ENCODE results near the gene C1QC. TPM values are rescaled to one million over a fixed set of nuclear protein-coding genes. Genes with fewer than 3 reads are reported as not detected.

Gene C1QC
- total RNA-seq: 100 to 1,000 TPM; 124 to 414 TPM
- long read RNA-seq, donor 1, transcript C1QC-203 (3 exons, 1,163 nt): major isoform, 52 of 75 reads
- long read RNA-seq, donor 1, transcript C1QC-202 (3 exons, 1,183 nt): minor isoform, 7 of 75 reads
- long read RNA-seq, donor 1, partial matches to known transcripts: 13 of 75 reads
- long read RNA-seq, donor 1, other reads (novel, unspliced or antisense): 1 of 75 reads
- long read RNA-seq, donor 2, transcript C1QC-202 (3 exons, 1,183 nt): minor isoform, 15 of 121 reads
- long read RNA-seq, donor 2, transcript C1QC-203 (3 exons, 1,163 nt): major isoform, 99 of 121 reads
- long read RNA-seq, donor 2, partial matches to known transcripts: 2 of 121 reads
- long read RNA-seq, donor 2, other reads (novel, unspliced or antisense): 2 of 121 reads

- intact Hi-C loops (cut with DNase I): loop anchor here (5.0 to 10.0 kb wide), 3 partner anchors 119 to 529 kb away; no protein-coding TSS in a partner anchor
- DNase-seq (ENCODE audit: low spot score): no peak
These were observed at the start of gene C1QC for GRCh38 chr1:22643381-22643780. TSS of gene C1QC (plus strand) at chr1:22643633. CDS start at chr1:22644024, 391 bp downstream.

- no peak for DNase-seq (ENCODE audit: low spot score)
- intact Hi-C loops (cut with DNase I): no loop called here
These were observed 49.0 kb upstream of the C1QC start for GRCh38 chr1:22594396-22594795.

GRCh38 chr1:22595108-22595507 is 48.3 kb upstream of the C1QC start:
- no peak for DNase-seq (ENCODE audit: low spot score)
- intact Hi-C loops (cut with DNase I): no loop called here

- intact Hi-C loops (cut with DNase I): no loop called here
- no peak for DNase-seq (ENCODE audit: low spot score)
These were observed 46.0 kb upstream of the C1QC start for GRCh38 chr1:22597301-22597965.

- DNase-seq (ENCODE audit: low spot score): no peak
- intact Hi-C loops (cut with DNase I): no loop called here
These were observed 45.4 kb upstream of the C1QC start for GRCh38 chr1:22597996-22598395.

- DNase-seq (ENCODE audit: low spot score): no peak
- intact Hi-C loops (cut with DNase I): no loop called here
These were observed 44.7 kb upstream of the C1QC start for GRCh38 chr1:22598736-22599135.

GRCh38 chr1:22600071-22600816 is 43.2 kb upstream of the C1QC start:
- intact Hi-C loops (cut with DNase I): no loop called here
- DNase-seq (ENCODE audit: low spot score): no peak

- no peak for DNase-seq (ENCODE audit: low spot score)
- intact Hi-C loops (cut with DNase I): no loop called here
These were observed 42.4 kb upstream of the C1QC start for GRCh38 chr1:22600817-22601605.

GRCh38 chr1:22601610-22602009 is 41.8 kb upstream of the C1QC start:
- intact Hi-C loops (cut with DNase I): no loop called here
- DNase-seq (ENCODE audit: low spot score): no peak

- no peak for DNase-seq (ENCODE audit: low spot score)
- intact Hi-C loops (cut with DNase I): no loop called here
These were observed 41.2 kb upstream of the C1QC start for GRCh38 chr1:22602060-22602740.

- intact Hi-C loops (cut with DNase I): no loop called here
- no peak for DNase-seq (ENCODE audit: low spot score)
These were observed 37.3 kb upstream of the C1QC start for GRCh38 chr1:22606161-22606560.

GRCh38 chr1:22607154-22607553 is 36.3 kb upstream of the C1QC start:
- no peak for DNase-seq (ENCODE audit: low spot score)
- intact Hi-C loops (cut with DNase I): no loop called here

GRCh38 chr1:22608361-22608760 is 35.1 kb upstream of the C1QC start:
- intact Hi-C loops (cut with DNase I): no loop called here
- no peak for DNase-seq (ENCODE audit: low spot score)

- DNase-seq (ENCODE audit: low spot score): no peak
- intact Hi-C loops (cut with DNase I): no loop called here
These were observed 34.1 kb upstream of the C1QC start for GRCh38 chr1:22609291-22609690.

GRCh38 chr1:22611530-22611947 is 31.9 kb upstream of the C1QC start:
- intact Hi-C loops (cut with DNase I): no loop called here

GRCh38 chr1:22612671-22613571 is 30.5 kb upstream of the C1QC start:
- intact Hi-C loops (cut with DNase I): no loop called here
- DNase-seq (ENCODE audit: low spot score): no peak

More at GRCh38 chr1:22611530-22611947, 31.9 kb upstream of the C1QC start:
- no peak for DNase-seq (ENCODE audit: low spot score)

GRCh38 chr1:22613572-22613918 is 29.9 kb upstream of the C1QC start:
- intact Hi-C loops (cut with DNase I): no loop called here
- no peak for DNase-seq (ENCODE audit: low spot score)

- DNase-seq (ENCODE audit: low spot score): no peak
- intact Hi-C loops (cut with DNase I): no loop called here
These were observed 29.5 kb upstream of the C1QC start for GRCh38 chr1:22613951-22614350.

Data from posterior vena cava (tissue), 2 donors.